ENCODE data around the gene MZT1.

MZT1 gene

DNA sequence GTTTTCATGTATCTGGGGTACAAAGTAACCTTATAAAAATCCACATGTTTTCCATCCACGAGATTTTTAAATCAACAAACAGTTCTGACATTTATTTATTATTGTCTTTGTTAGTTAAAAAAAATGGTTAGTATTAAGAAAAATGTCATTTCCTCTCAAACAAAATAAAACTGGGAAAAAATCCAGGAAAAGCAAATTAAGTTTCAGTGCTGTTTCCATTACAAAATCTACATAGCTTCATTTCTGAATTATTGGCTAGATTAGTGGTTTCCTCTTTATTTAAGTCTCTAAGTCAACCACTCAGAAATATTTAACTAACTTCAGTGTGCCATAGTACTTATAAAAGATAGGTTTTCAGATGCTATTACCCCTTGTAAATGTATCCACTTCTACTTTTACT, 49.1 kb downstream of the MZT1 start:
- DNase-seq: no peak

DNA sequence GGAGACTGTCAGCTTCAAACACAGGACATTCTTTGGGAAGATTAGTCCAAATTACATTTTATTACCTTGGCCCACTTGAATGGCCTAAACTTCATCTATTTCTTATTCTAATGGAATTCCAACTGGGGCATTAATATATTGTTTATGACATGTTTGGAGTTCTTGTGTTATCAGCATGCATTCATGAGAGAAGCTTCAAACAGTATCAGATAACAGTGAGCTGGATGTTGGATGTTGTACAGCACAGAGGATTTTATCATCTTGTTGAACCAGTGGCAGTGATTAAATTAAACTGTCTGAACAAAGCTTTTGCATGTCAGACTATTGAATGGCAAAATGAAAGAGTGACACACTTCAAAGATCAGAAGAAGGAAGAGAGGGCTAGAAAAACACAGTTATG, 50.0 kb downstream of the MZT1 start:
- DNase-seq: no peak

DNA sequence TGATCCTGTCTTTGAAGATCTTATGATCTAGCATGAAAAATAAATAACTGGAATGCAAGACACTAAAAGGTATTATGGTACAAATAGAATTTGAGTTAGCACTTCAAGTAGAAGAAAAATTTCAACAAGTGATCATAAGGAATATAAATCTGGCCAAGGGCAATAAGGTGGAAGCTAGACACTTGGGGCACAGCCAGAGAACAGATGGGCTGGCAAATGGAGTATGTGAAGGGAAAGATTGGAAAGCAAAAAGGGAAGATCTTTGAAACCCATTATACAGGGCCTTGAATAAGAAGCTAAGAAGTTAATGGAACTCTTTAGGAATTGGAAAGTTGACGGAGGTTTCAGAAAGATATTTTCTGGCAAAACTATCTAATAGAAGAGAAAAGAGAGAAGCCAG, 61.0 kb downstream of the MZT1 start:
- DNase-seq: no peak

DNA sequence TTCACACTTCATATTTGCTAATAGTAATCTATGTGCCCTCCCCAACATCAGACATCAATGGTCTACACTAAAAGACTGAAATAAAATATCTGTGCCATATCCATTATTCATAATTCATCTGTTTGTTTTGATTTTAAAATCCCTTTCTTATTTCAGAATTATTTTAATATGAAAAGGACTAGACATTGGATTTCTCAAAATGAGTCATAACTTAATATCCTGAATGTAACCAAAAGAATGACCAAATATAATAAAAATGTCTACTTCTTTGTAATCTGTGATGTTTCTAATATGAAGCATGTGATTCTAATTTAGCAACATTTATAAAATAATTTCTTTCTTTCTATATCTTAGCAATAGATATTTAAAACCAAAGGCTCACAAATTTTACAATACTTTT, 64.9 kb downstream of the MZT1 start:
- no peak for DNase-seq

Data from CD4-positive, alpha-beta T cell treated with Interleukin-4 for 1 hour (primary cell).